Activated naive CD4-positive, alpha-beta T cell treated with anti-CD3 and anti-CD28 coated beads, Interleukin-2, amount 50 U/mL, for 16 hours (primary cell): ENCODE measurements around the gene TYSND1.
"Not testable (repeated sequence)": the region's sequence is repeated elsewhere in the genome, so short reads cannot be mapped to it uniquely, and the experiment has no call there.

Experiments
- DNase-seq: peaks from one replicate; pipeline ENCODE4 v3.0.0-alpha.2; 2020

TYSND1 gene

DNA sequence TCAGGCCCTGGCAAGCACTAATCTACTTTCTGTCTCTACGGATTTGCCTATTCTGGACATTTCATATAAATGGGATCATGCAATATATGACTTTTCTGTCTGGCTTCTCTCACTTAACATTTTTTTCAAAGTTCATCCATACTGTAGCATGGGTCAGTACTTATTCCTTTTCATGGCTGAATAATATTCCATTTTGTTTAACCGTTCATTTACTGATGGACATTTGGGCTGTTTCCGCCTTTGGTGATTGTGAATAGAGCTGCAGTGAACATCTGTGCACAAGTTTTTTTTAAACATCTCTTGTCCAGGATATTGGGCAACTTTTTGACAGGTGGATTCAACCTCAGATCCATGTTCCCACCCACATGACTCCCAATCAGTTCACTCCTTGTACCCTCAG lies 44.8 kb downstream of the TYSND1 start:
- DNase-seq: no peak

DNA sequence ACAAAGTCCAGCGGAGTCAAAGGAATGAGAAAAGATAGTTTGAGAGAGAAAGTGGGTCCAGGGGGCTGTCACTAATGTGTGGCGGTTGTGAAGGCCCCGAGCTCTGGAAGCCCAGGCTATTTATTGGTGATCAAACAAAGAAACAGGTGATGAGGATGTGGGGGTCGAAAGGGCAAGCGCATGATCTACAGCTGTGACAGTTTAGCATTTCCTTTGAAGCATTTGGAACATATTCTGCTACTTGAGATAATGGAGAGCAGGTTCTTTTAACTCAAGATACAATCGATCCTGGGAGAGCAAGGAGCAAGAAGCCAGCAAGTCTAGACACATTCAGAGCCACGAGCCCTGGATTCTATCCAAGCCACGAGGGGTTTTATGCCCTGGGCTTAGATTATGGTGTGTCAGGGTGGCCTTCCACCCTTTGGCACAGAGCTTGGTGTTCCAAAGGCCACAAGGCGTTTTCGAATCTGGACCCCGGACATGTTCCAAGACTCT lies 45.4 kb downstream of the TYSND1 start:
- DNase-seq: not testable (repeated sequence)

DNA sequence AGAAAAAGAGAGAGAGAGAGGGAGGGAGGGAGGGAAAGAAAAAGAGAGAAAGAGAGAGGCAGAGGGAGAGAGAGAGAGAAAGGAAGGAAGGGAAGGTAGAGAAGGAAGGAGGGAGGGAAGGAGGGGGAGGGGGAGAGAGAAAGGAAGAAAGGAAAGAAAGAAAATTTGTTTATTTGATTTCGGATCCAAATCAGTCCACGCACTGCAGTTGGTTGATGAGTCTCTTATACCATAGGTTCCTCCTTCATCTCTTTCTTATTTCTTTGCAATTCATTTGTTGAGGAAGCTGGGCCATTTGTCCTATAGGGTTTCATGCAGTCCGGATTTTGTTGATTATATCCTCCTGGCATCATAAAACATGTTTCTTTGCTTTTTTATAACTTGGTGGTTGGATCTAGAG lies 48.2 kb downstream of the TYSND1 start:
- no peak for DNase-seq

DNA sequence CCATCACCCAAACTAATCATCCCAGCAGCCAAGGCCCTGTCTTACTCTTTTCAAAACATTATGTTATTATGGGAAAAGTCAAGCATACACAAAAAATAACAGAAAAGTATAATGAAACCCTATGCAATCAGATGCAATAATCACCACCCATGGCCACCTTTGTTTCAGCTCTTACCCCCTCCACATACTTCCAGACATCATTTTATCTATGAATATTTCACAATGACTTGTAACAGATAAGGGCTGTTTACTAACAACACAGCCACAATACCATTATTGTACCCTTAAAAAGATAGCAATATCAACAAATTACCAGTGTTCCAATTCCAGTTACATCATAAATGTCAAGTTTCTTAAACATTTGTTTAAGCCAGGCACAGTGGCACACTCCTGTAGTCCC lies 49.0 kb downstream of the TYSND1 start:
- DNase-seq: no peak

DNA sequence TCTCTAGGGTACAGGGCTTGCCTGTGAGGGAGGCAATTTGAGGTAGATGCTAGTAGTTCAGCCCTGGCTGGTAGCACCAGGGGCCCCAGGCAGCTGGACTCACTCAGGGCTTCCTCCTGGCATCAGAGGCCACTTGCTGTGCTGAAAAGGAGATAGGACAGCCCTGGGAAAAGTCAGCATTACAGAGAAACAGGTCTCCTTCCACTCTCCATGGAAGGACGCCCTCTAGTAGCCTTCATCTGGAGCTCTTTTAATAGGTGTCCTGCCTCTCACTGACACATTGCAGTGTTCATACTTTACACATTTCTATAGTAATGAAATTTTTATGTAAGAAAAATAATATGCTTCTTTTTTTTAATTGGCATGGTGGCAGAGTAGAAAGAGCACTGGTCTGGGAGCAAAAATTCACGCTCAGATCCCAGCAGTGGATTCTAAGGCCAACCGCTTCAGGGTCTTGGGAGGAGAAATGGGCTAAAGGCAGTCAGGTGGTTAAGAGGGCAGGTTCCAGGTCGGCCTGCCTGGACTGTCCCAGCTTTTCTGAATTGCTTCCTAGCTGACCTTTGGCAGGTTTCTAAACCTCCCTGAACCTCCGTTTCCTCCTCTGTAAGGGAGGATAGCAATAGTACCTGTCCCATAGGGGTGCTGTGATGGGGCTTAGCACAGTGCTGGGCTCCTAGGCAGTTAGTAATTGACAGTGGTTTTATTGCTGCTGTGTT lies 49.6 kb downstream of the TYSND1 start:
- DNase-seq: no peak

DNA sequence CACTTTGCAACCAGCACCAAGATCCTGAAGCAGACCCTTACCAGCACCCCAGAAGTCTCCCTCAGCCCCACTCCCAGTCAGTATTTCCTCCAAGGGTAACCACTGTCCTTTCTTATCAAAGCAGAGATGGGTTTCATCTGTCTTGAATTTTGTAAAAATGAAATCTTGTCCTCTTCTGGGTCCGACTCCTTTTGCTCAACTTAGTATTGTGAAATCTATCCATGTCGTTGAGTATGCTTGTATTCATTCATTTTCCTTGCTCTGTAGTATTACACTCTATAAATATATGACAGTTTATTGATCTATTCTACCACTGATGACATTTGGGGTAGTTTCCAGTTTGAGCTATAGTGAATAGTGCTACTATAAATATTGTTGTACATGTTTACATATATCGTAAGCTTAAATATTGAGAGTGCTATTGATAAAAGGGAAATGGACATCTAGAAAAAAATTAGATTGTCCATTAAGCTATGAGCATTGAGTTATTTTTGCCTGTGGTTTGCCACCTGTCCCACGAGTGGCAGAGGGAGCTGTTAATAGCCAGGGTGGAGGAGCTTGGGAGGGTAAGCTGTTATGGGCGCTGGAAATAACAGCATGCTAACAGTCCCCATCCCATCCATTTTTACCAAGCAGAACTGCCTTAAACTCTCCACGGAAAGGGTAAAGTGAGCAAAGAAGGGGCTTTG lies 50.3 kb downstream of the TYSND1 start:
- DNase-seq: no peak

DNA sequence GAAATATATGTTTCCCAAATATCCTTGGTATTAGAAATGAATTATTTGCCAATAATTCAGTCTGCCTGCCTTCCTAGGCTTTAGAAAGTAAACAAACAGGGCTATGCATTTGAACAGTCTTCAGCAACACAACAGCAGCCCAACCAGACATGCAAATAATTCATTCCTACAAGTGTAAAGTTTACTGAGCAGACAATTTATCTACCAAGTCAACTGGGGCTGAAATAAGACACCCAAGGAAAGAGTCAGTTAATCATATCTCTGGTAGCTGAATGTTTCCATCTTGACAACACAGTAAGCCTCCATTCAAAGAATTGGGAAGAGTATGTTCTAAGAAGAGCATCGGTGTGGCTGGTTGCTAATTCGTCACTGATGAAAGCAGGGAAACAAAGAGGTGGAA lies 52.2 kb downstream of the TYSND1 start:
- no peak for DNase-seq

DNA sequence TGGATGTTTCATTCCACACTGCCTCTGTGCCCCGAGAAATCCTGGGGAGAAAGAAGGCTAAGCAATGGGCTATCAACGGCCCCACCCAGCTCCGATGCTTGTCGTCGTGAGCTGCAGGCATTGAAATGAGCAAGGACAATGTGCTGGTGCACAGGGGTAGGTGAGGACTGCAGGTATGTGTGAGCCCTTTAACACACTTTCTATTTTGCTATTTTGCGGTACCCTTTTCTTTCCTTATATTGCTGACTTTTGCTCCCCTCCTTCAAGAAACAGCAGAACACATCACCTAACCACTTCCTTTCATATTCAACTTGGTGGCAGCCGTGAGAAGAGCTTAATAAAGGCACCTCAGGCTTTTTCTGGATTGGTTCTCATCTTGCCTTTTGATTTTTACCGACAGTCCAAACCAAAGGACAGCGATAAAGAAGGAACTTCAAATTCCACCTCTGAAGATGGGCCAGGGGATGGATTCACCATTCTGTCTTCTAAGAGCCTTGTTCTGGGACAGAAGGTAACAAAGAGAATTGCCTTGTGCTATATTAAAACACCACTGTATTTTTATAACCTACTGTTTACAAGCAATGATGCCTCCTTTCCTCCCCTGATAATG lies 53.1 kb downstream of the TYSND1 start:
- no peak for DNase-seq

DNA sequence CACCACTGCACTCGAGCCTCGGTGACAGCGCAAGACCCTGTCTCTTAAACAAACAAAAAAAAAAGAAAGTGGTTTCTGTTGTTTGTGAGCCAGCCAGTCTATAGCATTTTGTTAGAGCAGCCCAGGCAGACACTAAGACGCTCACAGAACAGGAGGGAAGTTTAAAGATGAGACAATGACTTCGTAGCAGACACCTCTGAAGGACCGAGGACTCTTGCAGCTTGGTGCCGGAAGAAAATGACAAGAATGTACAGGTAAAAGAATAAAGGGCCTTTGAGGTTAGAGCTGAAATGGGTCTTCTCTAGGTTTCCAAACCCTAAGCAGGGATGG lies 54.1 kb downstream of the TYSND1 start:
- DNase-seq: no peak

DNA sequence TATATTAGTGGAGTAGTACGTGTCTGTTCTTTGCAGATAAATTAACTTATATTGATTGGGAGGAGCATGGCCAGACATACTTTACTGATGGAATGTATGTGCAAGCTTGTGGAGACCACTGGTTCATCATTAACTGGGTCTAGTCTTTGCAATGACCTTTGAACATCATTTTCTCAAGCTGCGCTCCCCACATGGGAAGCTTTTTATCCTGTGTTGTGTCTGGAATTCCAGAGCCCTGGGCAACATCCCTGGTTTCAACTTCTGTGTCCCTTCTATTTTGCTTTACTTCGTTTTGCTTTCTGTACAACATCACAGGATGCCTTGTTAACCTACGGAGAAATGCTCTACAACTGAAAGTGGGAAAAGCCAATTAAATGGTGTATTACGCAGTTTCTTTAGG lies 55.5 kb downstream of the TYSND1 start:
- DNase-seq: no peak

DNA sequence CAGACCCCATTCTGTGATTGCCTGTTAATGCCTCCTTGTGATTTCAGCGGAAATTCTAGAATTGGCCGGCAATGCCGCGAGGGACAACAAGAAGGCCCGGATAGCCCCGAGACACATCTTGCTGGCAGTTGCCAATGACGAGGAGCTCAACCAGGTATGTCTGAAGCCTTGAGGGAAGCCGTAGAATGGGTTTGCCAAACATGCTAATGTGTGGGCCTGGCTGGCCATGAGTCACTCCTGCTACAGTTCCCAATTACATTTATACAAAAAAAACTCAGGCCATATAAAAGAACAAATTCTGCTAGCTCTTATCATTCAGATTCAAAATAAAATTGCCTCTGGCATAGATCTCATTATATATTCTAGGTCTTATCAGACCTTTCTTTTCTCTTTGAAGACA lies 56.5 kb downstream of the TYSND1 start:
- no peak for DNase-seq

DNA sequence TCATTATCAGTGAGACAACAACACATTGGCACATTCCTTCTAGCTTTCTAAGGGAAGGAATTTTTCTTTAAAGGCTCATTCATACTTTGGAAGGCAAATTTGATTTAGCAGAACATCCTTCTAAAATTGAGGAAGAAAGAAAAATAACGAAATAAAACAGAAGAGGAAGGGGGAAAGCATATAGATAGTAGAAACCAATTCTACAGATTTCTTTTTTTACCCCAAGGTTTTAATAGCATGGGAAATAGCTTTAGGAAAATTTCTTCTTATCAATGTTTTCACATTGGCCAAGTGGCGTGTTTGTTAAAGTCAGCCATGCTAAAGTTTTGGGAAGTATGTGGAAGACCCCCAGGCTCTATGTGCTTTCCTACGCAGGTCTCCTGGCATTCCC lies 58.2 kb downstream of the TYSND1 start:
- DNase-seq: no peak
